ENCODE data around the gene SPN. TPM values are rescaled to one million over a fixed set of nuclear protein-coding genes. Genes with fewer than 3 reads are reported as not detected.

Gene SPN
- total RNA-seq, 1 experiment from 2014 or later = 1.3 TPM

DNA sequence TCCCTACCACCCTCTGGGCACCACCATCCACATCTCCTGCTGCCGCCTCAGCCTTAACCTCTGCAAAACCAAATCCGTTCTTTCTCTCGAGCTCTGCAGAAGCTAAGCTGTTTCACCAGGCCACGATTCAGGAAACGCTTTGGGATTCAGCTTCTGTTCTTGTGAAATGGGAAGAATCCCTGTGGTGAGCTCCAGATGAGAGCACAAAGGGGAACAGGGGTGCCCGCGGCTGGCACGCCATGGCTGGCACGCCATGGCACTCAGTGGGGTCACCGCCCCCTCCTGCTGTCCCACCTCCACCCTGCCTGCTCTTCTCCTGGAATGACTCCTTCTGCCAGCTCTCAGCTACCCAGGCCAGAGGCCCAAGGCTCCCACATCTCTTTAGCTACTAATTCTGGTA, 21.6 kb downstream of the SPN start:
- DNase-seq (ENCODE audit: low read depth, low spot score) = no peak
- Histone ChIP-seq H3K4me3 (ENCODE audit: low read depth in 2 of 2, low read length in 2 of 2) (no peak overlapping the region), H3K27me3 (ENCODE audit: control insufficient read depth, insufficient read depth, low read length) (no peaks in the 10 kb centered on the region), H3K36me3 (ENCODE audit: control insufficient read depth, insufficient read depth, low read length) (no peaks in the 10 kb centered on the region), H3K4me1 (ENCODE audit: control insufficient read depth, insufficient read depth, low read length) (no peaks in the 10 kb centered on the region), H3K9me3 (ENCODE audit: control insufficient read depth, insufficient read depth, low read depth, low read length) (no peaks in the 10 kb centered on the region), H3K27ac (ENCODE audit: low read length) (no peak overlapping the region)
- POLR2A ChIA-PET = no interaction called here
- intact Hi-C loops (cut with micrococcal nuclease; ENCODE audit: unreplicated experiment) (no loop called here), in situ Hi-C loops (cut with HindIII; ENCODE audit: low pct_unique_long_range_greater_than_20kb, low sequenced_read_pairs) (no loop called here)
- no peak for ATAC-seq
- CTCF ChIA-PET = no interaction called here
- TF ChIP-seq, protein P1, sequence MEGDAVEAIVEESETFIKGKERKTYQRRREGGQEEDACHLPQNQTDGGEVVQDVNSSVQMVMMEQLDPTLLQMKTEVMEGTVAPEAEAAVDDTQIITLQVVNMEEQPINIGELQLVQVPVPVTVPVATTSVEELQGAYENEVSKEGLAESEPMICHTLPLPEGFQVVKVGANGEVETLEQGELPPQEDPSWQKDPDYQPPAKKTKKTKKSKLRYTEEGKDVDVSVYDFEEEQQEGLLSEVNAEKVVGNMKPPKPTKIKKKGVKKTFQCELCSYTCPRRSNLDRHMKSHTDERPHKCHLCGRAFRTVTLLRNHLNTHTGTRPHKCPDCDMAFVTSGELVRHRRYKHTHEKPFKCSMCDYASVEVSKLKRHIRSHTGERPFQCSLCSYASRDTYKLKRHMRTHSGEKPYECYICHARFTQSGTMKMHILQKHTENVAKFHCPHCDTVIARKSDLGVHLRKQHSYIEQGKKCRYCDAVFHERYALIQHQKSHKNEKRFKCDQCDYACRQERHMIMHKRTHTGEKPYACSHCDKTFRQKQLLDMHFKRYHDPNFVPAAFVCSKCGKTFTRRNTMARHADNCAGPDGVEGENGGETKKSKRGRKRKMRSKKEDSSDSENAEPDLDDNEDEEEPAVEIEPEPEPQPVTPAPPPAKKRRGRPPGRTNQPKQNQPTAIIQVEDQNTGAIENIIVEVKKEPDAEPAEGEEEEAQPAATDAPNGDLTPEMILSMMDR (IDR thresholded peaks at IDR 0.05) = no peak
- no peak for TF ChIP-seq SIN3A (IDR thresholded peaks at IDR 0.05; ENCODE audit: borderline replicate concordance, insufficient read depth, low read depth, low read length)
- TF ChIP-seq, protein P2, sequence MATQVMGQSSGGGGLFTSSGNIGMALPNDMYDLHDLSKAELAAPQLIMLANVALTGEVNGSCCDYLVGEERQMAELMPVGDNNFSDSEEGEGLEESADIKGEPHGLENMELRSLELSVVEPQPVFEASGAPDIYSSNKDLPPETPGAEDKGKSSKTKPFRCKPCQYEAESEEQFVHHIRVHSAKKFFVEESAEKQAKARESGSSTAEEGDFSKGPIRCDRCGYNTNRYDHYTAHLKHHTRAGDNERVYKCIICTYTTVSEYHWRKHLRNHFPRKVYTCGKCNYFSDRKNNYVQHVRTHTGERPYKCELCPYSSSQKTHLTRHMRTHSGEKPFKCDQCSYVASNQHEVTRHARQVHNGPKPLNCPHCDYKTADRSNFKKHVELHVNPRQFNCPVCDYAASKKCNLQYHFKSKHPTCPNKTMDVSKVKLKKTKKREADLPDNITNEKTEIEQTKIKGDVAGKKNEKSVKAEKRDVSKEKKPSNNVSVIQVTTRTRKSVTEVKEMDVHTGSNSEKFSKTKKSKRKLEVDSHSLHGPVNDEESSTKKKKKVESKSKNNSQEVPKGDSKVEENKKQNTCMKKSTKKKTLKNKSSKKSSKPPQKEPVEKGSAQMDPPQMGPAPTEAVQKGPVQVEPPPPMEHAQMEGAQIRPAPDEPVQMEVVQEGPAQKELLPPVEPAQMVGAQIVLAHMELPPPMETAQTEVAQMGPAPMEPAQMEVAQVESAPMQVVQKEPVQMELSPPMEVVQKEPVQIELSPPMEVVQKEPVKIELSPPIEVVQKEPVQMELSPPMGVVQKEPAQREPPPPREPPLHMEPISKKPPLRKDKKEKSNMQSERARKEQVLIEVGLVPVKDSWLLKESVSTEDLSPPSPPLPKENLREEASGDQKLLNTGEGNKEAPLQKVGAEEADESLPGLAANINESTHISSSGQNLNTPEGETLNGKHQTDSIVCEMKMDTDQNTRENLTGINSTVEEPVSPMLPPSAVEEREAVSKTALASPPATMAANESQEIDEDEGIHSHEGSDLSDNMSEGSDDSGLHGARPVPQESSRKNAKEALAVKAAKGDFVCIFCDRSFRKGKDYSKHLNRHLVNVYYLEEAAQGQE (IDR thresholded peaks at IDR 0.05; ENCODE audit: insufficient read depth in 1 of 2, low read depth in 2 of 2, low read length in 1 of 2) = no peak
- TF ChIP-seq POLR2AphosphoS5 (IDR thresholded peaks at IDR 0.05; ENCODE audit: low read depth, low read length) = no peak
- no peak for TF ChIP-seq TCF7L2 (IDR thresholded peaks at IDR 0.05; ENCODE audit: low read depth, low read length)
- BruUV-seq (replicated peaks) = no TSS peak

DNA sequence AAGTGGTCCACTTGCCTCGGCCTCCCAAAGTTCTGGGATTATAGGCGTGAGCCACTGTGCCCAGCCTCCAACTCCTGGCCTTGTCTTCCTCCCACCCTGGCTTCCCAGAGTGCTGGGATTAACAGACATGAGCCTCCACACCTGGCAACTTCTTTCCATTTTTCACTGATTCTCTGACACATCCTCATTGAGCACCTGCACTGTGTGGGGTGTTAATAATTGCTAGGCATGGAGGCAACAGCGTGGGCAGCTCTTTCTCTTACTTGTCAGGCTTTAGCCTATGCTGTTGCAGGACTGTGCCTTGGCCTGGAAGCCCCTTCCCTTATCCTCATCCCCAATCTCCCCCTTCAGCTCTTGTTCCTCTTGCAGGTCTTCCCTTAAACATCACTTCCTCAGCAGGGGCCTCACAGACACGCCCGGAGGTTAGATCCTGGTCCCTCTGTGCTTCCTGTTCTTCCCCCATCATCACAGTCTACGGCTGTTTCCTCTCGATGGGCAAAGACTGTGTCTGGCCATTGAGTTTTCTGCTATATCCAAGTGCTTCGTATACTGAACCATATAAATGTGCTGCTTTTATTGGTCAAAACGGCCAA, 23.8 kb downstream of the SPN start:
- ChIA-PET CTCF (no interaction called here), POLR2A (no interaction called here)
- H3K4me3 ChIP-seq (ENCODE audit: low read depth in 2 of 2, low read length in 2 of 2) = no peak overlapping the region
- no peak for ATAC-seq
- no peak for DNase-seq (ENCODE audit: low read depth, low spot score)
- no peaks in the 10 kb centered on the region for H3K27me3 ChIP-seq (ENCODE audit: control insufficient read depth, insufficient read depth, low read length)
- in situ Hi-C loops (cut with HindIII; ENCODE audit: low pct_unique_long_range_greater_than_20kb, low sequenced_read_pairs) (no loop called here), intact Hi-C loops (cut with micrococcal nuclease; ENCODE audit: unreplicated experiment) (no loop called here)
- TF ChIP-seq, protein P2 (IDR thresholded peaks at IDR 0.05; ENCODE audit: insufficient read depth in 1 of 2, low read depth in 2 of 2, low read length in 1 of 2) = no peak
- TF ChIP-seq TCF7L2 (IDR thresholded peaks at IDR 0.05; ENCODE audit: low read depth, low read length) (no peak), SIN3A (IDR thresholded peaks at IDR 0.05; ENCODE audit: borderline replicate concordance, insufficient read depth, low read depth, low read length) (no peak), POLR2AphosphoS5 (IDR thresholded peaks at IDR 0.05; ENCODE audit: low read depth, low read length) (no peak)
- TF ChIP-seq, protein P1 (IDR thresholded peaks at IDR 0.05) = no peak
- no peaks in the 10 kb centered on the region for H3K4me1 ChIP-seq (ENCODE audit: control insufficient read depth, insufficient read depth, low read length)
- H3K9me3 ChIP-seq (ENCODE audit: control insufficient read depth, insufficient read depth, low read depth, low read length) = no peaks in the 10 kb centered on the region
- H3K36me3 ChIP-seq (ENCODE audit: control insufficient read depth, insufficient read depth, low read length) = no peaks in the 10 kb centered on the region
- BruUV-seq (replicated peaks) = no TSS peak
- H3K27ac ChIP-seq (ENCODE audit: low read length) = no peak overlapping the region
